Caco-2 (cell line): Measurements from ENCODE around the gene TRIM9. TPM values are rescaled to one million over a fixed set of nuclear protein-coding genes. Genes with fewer than 3 reads are reported as not detected.

Experiments
- BruUV-seq: library from RNA; stranded (reverse); fragments of 400-500 nt; replicated peaks from 2 replicates; lab custom pipeline; 2021; lab: Mats Ljungman, UMichigan
- CTCF ChIA-PET: fragments of 300-600 bp; sonication (Branson Sonifier 250); formaldehyde crosslinking; loops from one replicate; lab custom pipeline; 2022; ENCODE audit warnings: antibody characterized with exemption; lab: Charles Lee
- POLR2A ChIA-PET: fragments of 300-600 bp; sonication (Branson Sonifier 250); formaldehyde crosslinking; loops from one replicate; lab custom pipeline; 2022; ENCODE audit warnings: antibody characterized with exemption; lab: Charles Lee
- DNase-seq, 2 experiments: peaks; one replicate each; pipeline versions ENCODE4 v3.0.0 to v3.0.0-alpha.2; 2020 to 2022
- H3K27me3 ChIP-seq: replicated peaks from 2 replicates; pipeline ENCODE4 v1.6.0; 2011; ENCODE audit warnings: low read length; ENCODE audit not compliant: control insufficient read depth, insufficient read depth
- H3K36me3 ChIP-seq: 2 replicates; pipeline ENCODE4 v1.5.1; 2011; ENCODE audit warnings: low read length; ENCODE audit not compliant: control insufficient read depth, insufficient read depth
- H3K4me1 ChIP-seq: fragments of 250-450 bp; sonication (Bioruptor Pico); 2 replicates; pipeline ENCODE4 v1.5.1; 2020; ENCODE audit warnings: mild to moderate bottlenecking
- H3K4me3 ChIP-seq: 2 replicates; pipeline ENCODE4 v1.5.1; 2011; ENCODE audit warnings: low read depth, mild to moderate bottlenecking, control low read depth, low read length
- H3K9me3 ChIP-seq: fragments of 250-450 bp; sonication (Bioruptor Pico); 2 replicates; pipeline ENCODE4 v1.5.1; 2020; ENCODE audit warnings: mild to moderate bottlenecking, moderate library complexity
- H3K27ac Mint-ChIP-seq: one replicate; pipeline ENCODE4 v1.8.0; 2022; ENCODE audit warnings: mixed read lengths; ENCODE audit not compliant: unreplicated experiment
- H3K27me3 Mint-ChIP-seq: one replicate; pipeline ENCODE4 v1.8.0; 2022; ENCODE audit warnings: mixed read lengths; ENCODE audit not compliant: insufficient read depth, unreplicated experiment
- H3K36me3 Mint-ChIP-seq: one replicate; pipeline ENCODE4 v1.8.0; 2022; ENCODE audit warnings: mild to moderate bottlenecking, mixed read lengths; ENCODE audit not compliant: insufficient read depth, unreplicated experiment
- H3K4me1 Mint-ChIP-seq: one replicate; pipeline ENCODE4 v1.8.0; 2022; ENCODE audit warnings: low read depth, mixed read lengths; ENCODE audit not compliant: unreplicated experiment
- H3K4me3 Mint-ChIP-seq: one replicate; pipeline ENCODE4 v1.8.0; 2022; ENCODE audit warnings: mild to moderate bottlenecking, moderate library complexity, mixed read lengths; ENCODE audit not compliant: unreplicated experiment
- H3K9me3 Mint-ChIP-seq: one replicate; pipeline ENCODE4 v1.8.0; 2022; ENCODE audit warnings: mixed read lengths; ENCODE audit not compliant: unreplicated experiment
- CTCF ChIP-seq, 2 experiments: fragments of 200-600 bp in 1 of 2; IDR thresholded peaks; 1 replicate in 1 of 2; 2 replicates in 1 of 2; pipeline versions ENCODE4 v1.5.1 to v1.8.0; 2011 to 2022; ENCODE audit warnings: antibody characterized with exemption in 1 of 2, control low read depth in 1 of 2, inconsistent platforms in 1 of 2, low read depth in 1 of 2, low read length in 1 of 2, mild to moderate bottlenecking in 1 of 2, moderate library complexity in 1 of 2; ENCODE audit not compliant: insufficient read depth in 1 of 2, severe bottlenecking in 1 of 2, unreplicated experiment in 1 of 2
- intact Hi-C: fragments of 100-400 bp; cut with micrococcal nuclease; formaldehyde crosslinking; loops from one replicate; pipeline ENCODE4 v1.10.0; 2022; ENCODE audit not compliant: unreplicated experiment
- total RNA-seq: library from RNA; stranded (reverse); gene quantifications from 2 replicates; pipeline ENCODE4 v1.2.3, GENCODE V29; 2022

The TRIM9 gene
- total RNA-seq, 1 experiment from 2014 or later = 2.7 TPM

GRCh38 chr14:50932592-50933495 lies 162.1 kb downstream of the TRIM9 start:
- intact Hi-C loops = no loop called here
- no peak for DNase-seq
- Histone ChIP-seq H3K4me1 (peaks cover 23% of the 10 kb centered on the region), H3K9me3 (no peaks in the 10 kb centered on the region), H3K4me3 (no peak overlapping the region), H3K36me3 (0 out of 2 replicates have a peak, but pooled peaks cover 1% of the 10 kb centered on the region), H3K27me3 (no peaks in the 10 kb centered on the region)
- Mint-ChIP-seq H3K36me3 (peaks cover 20% of the 10 kb centered on the region), H3K27ac (no peak overlapping the region), H3K27me3 (no peaks in the 10 kb centered on the region), H3K4me3 (no peak overlapping the region), H3K4me1 (no peaks in the 10 kb centered on the region), H3K9me3 (no peaks in the 10 kb centered on the region)
- CTCF ChIA-PET = no interaction called here
- POLR2A ChIA-PET = interaction anchor here (0.6 kb wide), 1 partner anchor 325 kb away, joined by 3 read pairs; no protein-coding TSS in a partner anchor
- BruUV-seq = no TSS peak
- no peak for TF ChIP-seq CTCF (IDR thresholded peaks at IDR 0.05; ENCODE audit: insufficient read depth in 1 of 2, low read depth in 1 of 2, low read length in 1 of 2, severe bottlenecking in 1 of 2, unreplicated experiment in 1 of 2)

DNA sequence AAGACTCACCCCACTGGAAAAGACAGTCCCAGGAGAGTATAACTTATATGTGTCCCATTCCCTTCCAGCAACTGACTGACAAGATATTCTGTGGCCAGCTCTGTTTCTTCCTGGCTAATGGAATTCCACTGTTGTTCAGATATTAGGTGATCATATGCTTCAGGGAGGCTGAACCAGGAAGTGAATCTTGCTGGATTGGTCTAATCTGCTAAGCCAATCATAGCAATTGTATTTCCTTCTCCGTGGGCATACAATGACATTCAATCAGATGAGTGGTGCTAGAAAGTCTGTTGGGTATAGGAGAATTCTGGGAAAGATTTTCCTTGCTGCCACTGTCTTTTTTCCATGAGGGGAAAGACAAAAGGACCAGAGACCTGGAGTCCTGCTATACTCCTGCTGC lies 162.7 kb downstream of the TRIM9 start:
- H3K36me3 Mint-ChIP-seq = peaks cover 20% of the 10 kb centered on the region
- POLR2A ChIA-PET = interaction anchor here (0.6 kb wide), 1 partner anchor 324 kb away, joined by 3 read pairs; no protein-coding TSS in a partner anchor
- no peak for DNase-seq

More for the DNA sequence above, 162.7 kb downstream of the TRIM9 start:
- no peaks in the 10 kb centered on the region for H3K9me3 Mint-ChIP-seq
- H3K4me3 Mint-ChIP-seq = no peak overlapping the region
- no peak for TF ChIP-seq CTCF (IDR thresholded peaks at IDR 0.05; ENCODE audit: insufficient read depth in 1 of 2, low read depth in 1 of 2, low read length in 1 of 2, severe bottlenecking in 1 of 2, unreplicated experiment in 1 of 2)
- Histone ChIP-seq H3K36me3 (0 out of 2 replicates have a peak, but pooled peaks cover 1% of the 10 kb centered on the region), H3K27me3 (no peaks in the 10 kb centered on the region), H3K4me1 (peaks cover 16% of the 10 kb centered on the region; the same call in 1 of the 2 replicates), H3K4me3 (no peak overlapping the region), H3K9me3 (no peaks in the 10 kb centered on the region)
- intact Hi-C loops = no loop called here
- BruUV-seq = no TSS peak
- CTCF ChIA-PET = no interaction called here
- no peak overlapping the region for H3K27ac Mint-ChIP-seq
- H3K4me1 Mint-ChIP-seq = no peaks in the 10 kb centered on the region
- H3K27me3 Mint-ChIP-seq = no peaks in the 10 kb centered on the region
